Measurements from ENCODE around the gene NFYC. TPM values are rescaled to one million over a fixed set of nuclear protein-coding genes. Genes with fewer than 3 reads are reported as not detected.
"Not testable (repeated sequence)": the region's sequence is repeated elsewhere in the genome, so short reads cannot be mapped to it uniquely, and the experiment has no call there.

The NFYC gene
- total RNA-seq, 1 donor from 2014 or later = 65.9 TPM

DNA sequence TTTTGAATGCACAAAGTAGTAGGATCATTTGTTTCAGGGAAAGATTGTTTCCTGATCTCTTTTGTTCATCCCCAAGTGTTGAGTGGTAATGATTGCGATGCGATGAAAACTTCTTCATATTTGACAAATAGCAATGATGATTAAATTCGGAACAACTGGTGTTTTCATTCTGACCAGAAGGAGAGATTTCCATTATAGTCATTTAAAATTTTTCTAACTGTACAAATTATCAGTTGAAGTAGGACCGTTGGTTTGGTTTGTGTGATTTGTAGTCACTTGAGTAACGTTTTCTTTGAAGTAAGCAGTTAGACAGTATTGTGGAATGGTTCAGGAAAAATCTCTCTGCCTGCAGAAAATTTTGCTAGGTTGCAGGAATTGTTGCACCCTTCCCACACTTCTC, 5.9 kb downstream of the NFYC start:
- intact Hi-C loops (cut with DNase I) = no loop called here
- DNase-seq (no peak), ATAC-seq (ENCODE audit: poor library complexity) (no peak)

DNA sequence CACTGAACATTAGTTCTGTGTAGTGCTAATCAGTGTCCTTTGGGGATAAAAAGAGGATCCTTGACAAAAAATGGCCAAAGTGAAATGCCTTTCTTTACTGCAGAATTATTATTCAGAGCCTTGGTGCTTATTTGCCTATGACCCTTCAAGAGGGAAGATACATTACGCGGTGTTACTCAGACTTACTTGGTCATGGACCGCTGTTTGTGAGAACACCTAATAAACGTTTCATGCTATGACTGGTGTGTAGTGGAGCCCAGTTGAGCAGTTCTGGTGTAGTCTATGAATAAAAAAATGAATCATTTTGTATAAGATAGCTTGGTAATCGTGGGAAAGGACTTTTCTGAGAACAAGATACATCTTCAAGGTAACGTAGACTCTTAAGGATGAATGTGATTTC, 8.3 kb downstream of the NFYC start:
- ATAC-seq (ENCODE audit: poor library complexity) = no peak
- intact Hi-C loops (cut with DNase I) = no loop called here
- no peak for DNase-seq

DNA sequence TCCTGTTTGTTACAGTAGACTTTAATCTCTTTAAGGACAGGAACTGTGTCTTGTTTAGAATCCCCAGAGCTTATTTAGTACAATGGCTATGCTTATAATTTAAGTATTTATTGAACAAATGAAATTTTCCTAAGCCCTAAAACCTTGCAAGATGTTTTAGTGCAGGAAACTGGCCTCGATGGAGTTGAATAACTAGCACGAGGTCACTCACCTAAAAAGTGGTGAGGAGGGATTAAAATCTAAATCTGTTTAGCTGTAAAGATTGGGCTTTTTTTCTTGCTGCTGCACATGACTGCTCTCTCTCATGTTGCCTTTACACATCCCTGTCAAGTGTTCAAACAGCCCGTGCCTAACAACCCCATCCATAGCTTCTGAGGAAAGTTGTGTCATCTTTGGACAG, 10.2 kb downstream of the NFYC start:
- intact Hi-C loops (cut with DNase I) = no loop called here
- ATAC-seq (ENCODE audit: poor library complexity) (no peak), DNase-seq (no peak)

DNA sequence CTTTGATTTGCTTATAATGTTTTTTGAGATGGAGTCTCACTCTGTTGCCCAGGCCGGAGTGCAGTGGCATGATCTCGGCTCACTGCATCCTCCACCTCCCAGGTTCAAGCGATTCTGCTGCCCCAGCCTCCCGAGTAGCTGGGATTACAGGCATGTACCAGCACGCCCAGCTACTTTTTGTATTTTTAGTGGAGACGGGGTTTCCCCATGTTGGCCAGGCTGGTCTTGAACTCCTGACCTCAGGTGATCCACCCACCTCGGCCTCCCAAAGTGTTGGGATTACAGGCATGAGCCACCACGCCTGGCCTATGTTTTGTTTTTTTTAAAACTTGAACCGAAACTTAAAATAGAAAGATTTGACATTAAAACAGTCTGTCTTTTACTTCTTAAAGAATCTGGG, 11.3 kb downstream of the NFYC start:
- intact Hi-C loops (cut with DNase I); ATAC-seq (ENCODE audit: poor library complexity); DNase-seq: not testable (repeated sequence)

DNA sequence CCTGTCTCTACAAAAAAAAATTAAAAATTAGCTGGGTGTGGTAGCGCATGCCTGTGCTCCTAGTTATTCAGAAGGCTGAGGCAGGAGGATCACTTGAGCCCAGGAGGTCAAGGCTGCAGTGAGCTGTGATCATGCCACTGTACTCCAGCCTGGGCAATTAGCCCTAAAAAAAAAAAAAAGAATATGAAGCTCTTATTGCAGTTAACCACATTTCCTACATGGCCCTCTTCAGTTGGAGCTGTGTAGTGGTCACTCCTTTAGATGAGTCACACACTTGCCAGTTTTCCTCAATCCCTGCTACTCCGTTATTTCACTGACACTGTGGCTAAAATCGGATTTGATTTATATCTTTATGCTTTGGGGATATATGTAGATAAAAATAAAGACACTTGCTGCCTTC, 11.8 kb downstream of the NFYC start:
- ATAC-seq (ENCODE audit: poor library complexity) = no peak
- intact Hi-C loops (cut with DNase I) = no loop called here
- no peak for DNase-seq

DNA sequence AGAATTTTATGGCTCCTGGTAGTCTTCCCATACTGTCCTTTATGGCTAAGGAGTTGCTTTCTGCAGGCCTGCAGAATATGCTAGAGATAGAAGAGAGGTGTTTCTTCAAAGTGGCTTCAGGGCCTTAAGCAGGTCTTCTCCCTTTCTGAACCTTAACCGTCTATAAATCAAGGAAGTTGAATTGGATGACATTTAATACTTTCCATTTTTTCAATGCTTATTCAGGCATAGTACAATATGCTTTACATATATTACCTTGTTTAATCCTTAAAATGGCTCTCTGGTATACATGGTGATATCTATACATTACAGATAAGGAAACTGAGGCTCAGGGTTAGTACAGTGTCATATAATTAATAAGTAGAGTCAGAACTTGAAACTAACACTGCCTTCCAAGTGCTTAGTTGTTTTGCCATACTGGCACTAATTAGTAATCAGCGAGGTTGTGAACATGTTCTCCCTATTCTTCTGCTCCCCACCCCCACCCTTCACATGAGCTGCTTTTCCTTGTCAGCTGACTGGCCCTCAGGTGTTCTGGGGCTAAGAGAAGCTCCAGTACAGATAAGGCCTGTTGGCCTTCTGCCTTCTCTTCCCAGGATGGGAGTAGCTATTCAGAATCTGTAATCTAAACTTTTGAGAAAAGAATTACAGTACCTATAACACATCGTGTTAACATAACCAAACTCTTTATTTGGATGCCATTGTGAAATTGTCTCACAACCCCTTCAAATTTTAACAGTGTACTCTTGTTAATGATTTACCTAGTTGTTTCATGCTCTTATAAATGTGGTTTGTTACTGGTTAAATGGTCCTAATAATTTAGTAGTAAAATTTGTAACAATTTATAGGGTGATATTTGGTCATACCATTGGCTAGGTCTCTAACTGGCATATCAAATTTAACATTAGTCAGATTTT, 13.6 kb downstream of the NFYC start:
- intact Hi-C loops (cut with DNase I) = no loop called here
- no peak for DNase-seq
- ATAC-seq (ENCODE audit: poor library complexity) = no peak

DNA sequence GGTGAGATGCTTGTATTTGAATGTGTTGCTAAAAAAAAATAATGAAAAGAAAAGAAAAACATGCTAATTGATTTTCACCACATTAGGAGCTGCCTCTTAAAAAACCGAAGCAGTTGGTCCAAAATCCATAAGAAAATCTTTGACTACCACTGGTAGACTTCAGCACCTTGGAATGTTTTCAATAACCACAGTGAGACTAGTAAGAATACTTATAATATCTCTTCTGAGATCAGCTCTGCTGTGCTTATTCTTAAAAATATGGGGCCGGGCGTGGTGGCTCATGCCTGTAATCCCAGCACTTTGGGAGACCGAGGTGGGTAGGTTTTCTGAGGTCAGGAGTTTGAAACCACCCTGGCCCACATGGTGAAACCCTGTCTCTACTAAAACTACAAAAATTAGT, 15.1 kb downstream of the NFYC start:
- intact Hi-C loops (cut with DNase I) = no loop called here
- no peak for ATAC-seq (ENCODE audit: poor library complexity)
- no peak for DNase-seq

DNA sequence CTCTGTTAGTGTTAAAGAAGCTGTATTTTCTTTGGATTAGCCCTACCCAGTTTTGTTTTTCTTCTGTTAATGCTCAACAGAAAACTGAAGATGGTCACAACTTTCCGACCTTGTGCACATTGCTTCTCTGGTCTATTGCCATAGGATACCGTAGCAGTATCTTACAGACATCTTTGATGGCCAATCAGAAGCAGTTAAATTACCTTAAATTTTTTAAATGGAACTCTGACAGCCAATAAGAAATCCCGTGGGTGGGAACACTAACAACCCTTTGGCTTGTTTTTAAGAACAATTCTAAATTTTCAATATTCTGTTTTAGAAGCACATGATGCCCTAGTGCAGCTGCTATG, 17.2 kb downstream of the NFYC start:
- no peak for DNase-seq
- intact Hi-C loops (cut with DNase I) = no loop called here
- ATAC-seq (ENCODE audit: poor library complexity) = peak; percentile 54

DNA sequence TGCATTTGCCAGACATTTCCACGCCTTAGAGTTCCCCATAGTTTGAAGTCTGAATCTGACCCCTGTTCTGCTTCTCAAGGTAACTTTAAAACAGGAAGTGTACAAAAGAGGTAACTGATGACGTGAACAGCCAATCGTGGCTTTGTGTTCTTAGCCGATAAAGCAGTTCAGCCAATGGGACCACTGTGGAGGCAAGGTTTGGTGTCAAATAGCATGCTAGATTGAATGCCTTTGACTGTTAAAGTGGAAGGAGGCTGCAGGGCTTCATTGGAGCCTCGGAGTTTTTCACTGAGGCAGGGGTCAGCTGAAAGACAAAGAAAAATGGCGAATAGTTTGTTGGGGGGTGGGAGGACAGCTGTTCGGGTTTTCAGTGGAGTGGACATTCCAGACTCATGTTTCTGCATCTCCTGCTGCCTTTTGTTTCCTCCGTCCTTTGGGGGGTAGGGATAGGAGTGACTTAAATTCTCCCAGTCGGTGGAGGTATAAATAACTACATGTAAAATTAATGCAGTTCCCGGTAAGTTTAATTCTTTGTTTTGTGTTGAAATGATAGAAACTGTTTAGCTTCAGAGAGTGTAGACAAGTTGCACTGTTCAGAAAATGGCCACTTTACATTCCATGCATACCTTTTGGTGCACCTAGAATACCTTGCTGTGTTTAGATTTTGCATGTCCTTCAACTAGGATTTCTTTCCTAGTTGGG, 17.7 kb downstream of the NFYC start:
- DNase-seq = peak; percentile 57
- intact Hi-C loops (cut with DNase I) = no loop called here
- peak; percentile 92 for ATAC-seq (ENCODE audit: poor library complexity)

DNA sequence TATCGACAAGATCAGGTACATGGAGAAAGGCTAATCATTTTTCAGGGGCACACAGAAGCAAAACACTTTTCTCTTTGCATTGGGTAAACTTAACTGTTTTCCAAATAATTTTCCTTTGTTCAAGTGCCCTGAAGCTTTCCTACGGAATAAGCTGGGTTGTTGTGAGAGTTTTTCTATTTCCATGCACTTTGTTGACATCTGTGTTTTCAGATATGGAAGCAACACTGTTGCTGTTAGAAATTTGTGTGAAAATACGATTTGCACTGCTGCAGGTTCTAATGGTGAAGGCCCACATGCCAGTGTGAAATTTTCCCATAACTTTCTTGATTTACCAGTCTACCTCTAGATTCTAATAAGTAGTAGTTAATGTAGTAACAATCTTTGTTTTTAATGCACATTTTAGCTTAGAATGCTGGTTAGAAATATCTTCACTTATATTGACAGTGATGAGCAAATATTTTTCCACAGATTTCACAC, 18.3 kb downstream of the NFYC start:
- intact Hi-C loops (cut with DNase I) = no loop called here
- DNase-seq (no peak), ATAC-seq (ENCODE audit: poor library complexity) (no peak)

DNA sequence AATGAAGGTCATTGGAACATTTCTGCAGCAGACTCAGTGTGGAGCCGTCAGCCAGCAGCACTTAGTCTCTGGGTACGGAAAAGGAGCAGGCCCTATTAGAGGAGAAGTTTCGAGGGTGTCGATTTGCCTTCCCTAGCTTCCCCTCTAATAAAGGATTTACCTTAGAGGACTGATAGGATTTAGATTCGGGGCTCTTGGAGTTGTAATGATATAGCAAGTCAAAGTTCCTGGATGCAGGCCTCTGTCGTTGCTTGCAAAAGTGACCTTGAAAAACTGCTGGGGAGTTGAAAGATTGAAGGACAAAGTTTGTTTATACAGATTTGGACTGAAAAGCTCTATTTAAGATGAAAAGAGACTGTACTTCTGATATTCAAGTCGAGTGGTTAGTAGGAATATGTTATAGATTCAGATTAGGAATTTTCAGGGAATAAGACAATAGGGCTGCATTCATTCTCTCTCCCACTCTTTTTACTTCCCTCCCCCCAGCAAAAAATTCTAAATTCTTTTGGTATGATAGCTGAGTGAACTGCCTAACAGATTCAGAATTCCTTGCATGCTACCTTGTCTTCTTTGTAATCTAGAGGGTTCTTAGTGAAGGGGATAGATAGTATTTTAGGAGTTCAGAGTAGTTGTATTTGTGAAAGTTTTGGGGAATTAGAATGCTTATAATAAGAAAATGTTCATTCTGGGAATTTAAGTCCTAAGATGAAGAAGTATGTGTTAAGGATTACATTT, 19.2 kb downstream of the NFYC start:
- intact Hi-C loops (cut with DNase I) = no loop called here
- no peak for DNase-seq
- ATAC-seq (ENCODE audit: poor library complexity) = peak; percentile 33

DNA sequence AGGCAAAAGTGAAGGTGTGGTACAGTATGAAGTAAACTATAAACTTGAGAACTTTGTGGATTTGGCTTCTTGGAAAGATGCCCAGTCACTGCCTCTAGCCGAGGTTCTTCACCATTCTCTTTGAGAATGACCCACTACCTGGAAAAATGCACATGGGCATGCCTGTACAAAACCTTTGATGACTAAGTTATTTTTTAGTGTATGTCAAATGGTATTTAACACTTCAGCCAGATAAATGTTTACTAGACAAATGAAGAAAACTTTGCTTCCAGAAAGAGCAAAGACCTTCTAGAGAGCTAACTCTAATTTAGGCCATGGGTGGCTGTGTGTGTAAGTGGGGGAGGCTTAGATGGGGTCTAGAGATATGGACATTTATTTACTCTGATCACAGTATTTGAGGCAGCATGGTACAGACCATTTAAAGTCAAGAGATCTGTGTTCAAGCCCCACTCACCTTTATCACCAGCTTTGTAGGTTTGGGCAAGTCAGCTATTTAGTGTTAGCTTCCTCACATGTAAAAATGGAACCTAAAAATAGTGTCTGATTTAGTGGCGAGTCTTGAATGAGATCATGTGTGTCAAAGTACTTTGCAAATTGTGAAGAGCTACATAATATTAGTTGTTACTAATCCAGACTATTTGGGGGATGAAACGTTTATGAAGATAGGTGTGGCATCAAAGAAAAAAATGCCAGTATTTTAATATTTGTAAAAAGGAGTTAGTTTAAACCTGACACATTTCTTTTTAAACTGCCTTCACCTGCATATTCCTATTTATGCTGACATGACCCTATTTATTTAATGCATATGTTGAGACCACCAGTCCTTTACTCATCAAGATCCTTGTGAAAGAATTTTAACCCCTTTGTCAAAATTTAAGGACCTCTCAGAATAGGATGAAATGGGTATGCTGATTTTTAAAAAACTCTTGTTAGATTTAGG, 20.2 kb downstream of the NFYC start:
- ATAC-seq (ENCODE audit: poor library complexity) (peak; percentile 20), DNase-seq (no peak)
- intact Hi-C loops (cut with DNase I) = no loop called here

DNA sequence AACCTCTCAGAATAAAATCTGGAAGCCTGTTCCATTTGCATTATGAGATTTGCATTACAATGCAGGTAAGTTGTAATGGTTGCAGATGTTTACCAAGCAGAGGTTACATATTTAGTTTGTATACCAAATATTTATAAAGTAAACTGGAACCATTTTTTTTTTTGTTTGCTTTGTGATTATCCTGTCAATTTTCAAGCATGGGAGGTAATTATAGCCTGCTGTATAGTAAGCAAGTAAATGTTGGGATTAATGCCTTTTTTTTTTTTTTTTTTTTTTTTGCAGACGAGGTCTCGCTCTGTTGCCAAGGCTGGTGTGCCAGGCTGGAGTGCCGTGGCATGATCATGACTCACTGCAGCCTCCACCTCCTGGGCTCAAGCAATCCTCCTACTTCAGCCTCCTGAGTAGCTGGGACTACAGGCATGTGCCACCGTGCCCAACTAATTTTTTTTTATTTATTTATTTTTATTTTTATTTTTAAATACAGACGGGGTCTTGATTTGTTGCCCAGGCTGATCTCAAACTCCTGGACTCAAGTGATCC, 21.0 kb downstream of the NFYC start:
- intact Hi-C loops (cut with DNase I) = no loop called here
- DNase-seq = no peak
- ATAC-seq (ENCODE audit: poor library complexity) = no peak

DNA sequence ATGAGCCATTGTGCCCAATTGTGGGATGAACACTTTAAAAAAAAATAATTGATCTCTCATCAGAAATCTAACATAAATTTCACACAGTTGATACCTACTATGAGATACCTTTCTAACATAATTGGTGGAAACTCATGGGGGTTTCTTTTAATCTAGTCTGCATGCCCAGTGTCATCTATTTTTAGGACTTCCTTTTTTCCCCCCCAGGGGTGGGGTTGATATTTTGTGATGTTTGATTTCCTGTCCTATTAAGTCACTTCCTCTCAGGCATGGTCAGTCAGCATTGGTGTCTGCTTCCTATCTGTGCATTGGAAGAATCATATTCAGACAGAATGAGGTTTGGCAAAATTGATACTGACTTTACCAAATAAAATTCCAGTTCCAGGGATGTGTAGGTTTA, 21.5 kb downstream of the NFYC start:
- no peak for DNase-seq
- no peak for ATAC-seq (ENCODE audit: poor library complexity)
- intact Hi-C loops (cut with DNase I) = no loop called here

DNA sequence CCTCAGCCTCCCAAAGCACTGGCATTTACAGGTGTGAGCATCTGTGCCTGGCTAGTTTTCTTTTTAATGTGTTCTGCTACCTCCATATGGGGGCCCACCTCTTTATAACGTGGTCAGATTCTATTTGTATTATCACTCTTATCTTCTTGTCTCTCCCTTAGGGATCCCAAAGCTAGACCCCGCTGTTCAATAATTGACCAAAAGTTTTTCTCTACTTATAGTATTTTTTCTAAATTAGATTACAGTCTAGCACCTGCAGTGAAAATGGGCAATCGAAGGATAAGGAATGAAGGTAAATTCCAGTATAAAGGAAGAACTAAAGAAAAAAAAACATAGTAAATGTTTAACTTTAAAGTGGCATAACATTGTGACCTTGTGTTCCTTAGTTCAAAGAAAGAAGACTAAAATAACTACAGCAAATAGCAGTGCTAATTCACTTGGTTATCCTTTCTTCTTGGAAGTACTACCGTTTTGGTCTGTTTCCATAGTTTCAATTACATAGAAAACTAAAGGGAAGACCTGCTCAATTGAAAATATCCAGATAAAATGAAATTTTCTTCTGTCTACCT, 24.1 kb downstream of the NFYC start:
- DNase-seq (no peak), ATAC-seq (ENCODE audit: poor library complexity) (no peak)
- intact Hi-C loops (cut with DNase I) = no loop called here

DNA sequence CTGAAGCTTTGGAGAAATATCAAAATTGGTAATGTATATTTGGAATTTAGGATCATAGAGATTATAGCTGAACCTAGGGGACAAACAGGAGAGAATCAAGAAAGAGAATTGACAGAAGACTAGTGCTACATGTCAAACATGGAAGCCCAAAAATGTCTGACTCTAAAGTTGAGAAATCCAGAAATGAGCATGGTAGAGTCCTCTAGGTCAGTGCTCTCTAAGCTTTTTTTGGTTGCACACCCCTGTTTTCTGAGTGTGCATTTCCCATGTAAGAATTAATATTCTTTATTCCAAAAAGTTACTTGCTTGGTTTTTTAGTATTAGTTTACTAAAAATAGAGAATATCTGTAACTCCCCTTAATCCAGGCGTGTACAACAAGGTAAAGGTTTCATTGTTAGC, 25.6 kb downstream of the NFYC start:
- intact Hi-C loops (cut with DNase I) = no loop called here
- ATAC-seq (ENCODE audit: poor library complexity) = no peak
- no peak for DNase-seq

DNA sequence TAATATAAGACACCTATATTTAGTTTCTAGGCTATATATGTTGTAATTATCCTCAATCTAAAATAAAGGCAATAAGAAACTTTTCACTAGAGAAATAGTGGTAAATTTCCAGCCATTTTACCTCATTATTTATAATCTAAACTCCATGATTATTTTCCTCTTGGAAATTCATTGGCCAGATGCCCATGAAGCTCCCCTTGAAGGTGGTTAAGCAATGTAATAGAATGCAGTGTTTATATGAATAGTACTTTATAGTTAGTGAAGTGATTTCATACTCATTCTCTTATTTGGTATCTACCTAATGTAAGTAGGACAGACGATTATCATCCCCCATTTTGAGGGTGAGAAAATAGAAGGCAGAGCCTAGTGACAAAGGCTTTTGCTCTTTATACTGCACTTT, 26.5 kb downstream of the NFYC start:
- intact Hi-C loops (cut with DNase I) = no loop called here
- DNase-seq (no peak), ATAC-seq (ENCODE audit: poor library complexity) (no peak)

DNA sequence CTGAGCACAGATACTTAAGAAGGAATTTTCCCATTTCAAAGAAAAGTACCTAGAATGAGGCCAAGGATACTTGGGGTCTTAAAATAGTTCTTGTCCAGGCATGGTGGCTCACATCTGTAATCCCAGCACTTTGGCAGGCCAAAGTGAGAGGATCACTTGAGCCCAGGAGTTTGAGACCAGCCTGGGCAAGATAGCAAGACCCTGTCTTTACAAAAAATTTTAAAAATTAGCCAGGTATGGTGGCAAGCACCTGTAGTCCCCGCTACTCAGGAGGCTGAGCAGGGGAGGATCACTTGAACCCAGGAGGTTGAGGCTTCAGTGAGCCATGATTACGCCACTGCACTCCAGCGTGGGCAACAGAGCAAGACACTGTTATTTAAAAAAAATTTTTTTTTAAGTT, 29.0 kb downstream of the NFYC start:
- no peak for ATAC-seq (ENCODE audit: poor library complexity)
- intact Hi-C loops (cut with DNase I) = no loop called here
- DNase-seq = no peak
